GM21515 (cell line): ENCODE data around the gene PRRT3.
"Not testable (repeated sequence)": the region's sequence is repeated elsewhere in the genome, so short reads cannot be mapped to it uniquely, and the experiment has no call there.

Experiments used
- ATAC-seq: cut with Tn5 transposase; IDR thresholded peaks from one replicate; pipeline ENCODE4 v1.9.1; 2021; ENCODE audit not compliant: unreplicated experiment

PRRT3 gene

DNA sequence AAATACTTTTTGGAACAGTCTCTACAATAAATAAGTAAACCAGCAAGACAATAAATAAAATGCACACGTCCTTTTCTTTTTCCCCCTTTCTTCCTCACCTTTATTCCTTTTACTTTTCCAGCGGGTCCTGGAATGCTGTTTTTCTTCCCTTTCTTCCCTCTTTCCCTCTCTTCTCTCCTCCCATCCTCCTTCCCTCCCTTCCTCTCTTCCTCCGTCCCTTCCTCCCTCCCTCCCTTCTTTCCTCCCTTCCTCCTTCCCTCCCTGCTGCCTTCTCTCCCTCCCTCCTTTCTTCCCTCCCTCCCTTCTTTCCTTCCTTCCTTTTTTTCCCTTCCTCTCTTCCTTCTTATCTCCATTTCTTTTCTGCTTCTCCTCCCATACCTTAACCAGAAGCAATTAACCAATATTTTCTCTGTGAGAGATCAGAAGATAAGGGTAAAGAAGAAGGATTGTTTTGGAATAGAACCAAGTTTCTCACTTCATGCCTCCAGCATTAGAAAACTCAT, 52.9 kb downstream of the PRRT3 start:
- no peak for ATAC-seq

DNA sequence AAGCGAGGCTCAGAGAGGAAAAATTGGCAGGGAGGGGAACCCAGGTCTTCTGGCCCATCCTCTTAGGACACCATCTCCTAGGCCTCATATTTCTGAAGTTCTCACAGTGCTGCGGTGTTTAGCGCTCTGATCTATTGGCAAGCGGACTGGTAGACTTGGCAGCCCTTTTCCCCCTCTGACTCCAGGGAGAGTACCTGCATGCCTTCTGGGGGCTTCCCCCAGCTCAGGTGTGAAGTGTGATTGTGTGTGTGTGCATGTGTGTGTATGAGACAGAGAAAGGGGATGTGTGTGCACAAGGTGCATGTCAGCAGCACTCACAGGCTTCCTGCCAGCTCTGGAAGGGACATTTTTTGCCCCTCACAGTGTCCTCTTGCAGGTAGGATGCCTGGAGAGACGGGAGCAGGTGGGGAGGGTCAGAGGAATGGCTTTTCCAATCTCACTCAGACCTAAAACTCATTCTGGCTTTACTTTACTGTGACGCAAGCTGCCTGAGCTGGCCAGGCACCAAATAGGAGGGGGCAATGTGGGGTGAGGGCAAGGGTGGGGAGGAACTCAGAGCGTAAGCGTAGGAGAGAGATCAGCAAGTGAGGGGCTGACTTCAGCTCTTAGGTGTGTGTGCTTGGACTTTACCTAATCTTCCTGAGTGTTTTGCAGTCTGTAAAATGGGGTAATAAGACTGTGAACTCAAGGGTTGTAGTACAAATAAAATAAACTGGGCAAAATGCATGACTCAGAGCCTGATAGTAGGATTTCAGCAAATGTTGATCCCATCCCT, 53.6 kb downstream of the PRRT3 start:
- no peak for ATAC-seq

DNA sequence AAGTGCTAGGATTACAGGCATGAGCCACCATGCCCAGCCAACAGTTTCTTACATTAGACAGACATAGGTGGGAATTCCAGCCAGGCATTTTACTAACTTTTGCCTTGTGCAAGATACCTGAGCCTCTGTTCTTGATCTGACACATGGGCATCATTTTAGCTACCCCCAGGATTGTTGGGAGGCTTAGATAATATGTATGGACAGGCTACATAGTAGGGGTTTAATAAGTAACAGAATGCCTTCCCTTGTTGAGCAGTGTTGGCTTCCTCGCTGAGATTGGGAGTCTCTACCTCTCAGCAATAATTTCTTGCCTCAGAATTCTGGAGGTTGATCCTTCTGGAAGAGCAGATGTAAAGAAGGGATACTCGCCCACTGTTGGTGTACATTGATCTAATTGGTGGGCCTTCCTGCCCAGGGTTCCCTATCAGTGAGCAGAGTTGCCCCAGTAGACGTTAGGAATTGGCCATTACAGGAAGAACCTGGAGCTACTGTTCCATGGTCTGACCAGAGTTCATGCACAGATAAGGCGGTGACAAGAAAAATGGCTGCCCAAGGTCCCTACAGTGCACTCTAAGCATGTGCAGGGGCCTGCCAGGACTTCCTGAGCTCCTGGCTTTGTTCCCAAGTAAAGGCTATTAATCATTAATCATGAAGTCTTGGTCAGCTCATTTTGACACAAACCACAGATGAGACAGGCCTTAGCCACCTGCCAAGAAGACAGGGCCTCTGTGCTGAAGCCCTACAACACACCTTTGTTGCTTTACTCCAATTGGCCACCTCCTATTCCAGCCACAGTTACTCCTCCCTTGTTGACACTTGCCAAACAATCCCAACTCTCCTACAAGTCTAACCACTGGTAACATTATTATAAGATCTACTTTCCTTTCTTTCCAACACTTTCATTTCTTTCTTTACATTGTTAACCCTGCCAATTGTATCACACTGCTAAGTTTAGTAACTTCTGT, 54.5 kb downstream of the PRRT3 start:
- no peak for ATAC-seq

DNA sequence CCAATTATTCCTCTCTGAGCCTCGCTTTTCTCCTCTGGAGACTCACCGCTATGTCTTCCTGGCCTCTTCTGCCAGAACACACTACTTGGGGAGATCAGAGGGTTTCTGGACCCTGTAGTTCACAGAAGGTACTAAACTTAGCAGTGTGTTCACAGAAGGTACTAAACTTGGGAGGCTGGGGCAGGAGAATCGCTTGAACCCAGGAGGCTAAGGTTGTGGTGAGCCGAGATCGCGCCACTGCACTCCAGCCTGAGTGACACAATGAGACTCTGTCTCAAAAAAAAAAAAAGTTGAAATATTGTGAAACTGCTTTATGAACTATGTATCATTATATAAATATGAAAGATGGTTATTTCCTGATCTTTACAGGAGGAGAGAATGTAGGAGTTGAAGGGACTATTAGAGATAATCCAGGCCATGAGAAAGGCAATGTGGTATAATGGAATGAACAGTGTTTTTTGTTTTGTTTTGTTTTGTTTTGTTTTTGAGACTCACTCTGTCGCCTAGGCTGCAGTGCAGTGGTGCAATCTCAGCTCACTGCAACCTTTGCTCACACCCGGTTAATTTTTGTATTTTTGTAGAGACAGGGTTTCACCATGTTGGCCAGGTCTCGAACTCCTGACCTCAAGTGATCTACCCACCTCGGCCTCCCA, 55.3 kb downstream of the PRRT3 start:
- ATAC-seq, result not testable (repeated sequence)

DNA sequence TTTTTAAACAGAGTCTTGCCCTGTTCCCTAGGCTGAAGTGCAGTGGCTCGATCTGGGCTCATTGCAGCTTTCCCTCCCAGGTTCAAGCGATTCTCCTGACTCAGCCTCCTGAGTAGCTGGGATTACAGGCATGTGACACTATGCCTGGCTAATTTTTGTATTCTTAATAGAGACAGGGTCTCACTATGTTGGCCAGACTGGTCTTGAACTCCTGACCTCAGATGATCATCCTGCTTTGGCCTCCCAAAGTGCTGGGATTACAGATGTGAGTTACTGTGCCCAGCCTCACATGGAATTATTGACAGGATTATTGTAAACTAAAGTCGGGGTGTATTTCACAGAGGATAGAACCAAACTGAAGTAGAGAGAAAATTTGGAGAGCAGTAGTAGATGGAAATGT, 56.5 kb downstream of the PRRT3 start:
- ATAC-seq, result not testable (repeated sequence)
